ENCODE data around the gene B3GNT8.
"Not testable (repeated sequence)": the region's sequence is repeated elsewhere in the genome, so short reads cannot be mapped to it uniquely, and the experiment has no call there.

B3GNT8 gene

GRCh38 chr19:41442473-41443355 is 15.5 kb upstream of the B3GNT8 start, which contains the start of gene ERICH4:
Gene ERICH4, plus strand, starts transcription at chr19:41443156. Its CDS starts 14 bp downstream, at chr19:41443170.
- no peak for TF ChIP-seq ZFX (IDR thresholded peaks at IDR 0.05; ENCODE audit: borderline replicate concordance)
- TF ChIP-seq, protein P1, sequence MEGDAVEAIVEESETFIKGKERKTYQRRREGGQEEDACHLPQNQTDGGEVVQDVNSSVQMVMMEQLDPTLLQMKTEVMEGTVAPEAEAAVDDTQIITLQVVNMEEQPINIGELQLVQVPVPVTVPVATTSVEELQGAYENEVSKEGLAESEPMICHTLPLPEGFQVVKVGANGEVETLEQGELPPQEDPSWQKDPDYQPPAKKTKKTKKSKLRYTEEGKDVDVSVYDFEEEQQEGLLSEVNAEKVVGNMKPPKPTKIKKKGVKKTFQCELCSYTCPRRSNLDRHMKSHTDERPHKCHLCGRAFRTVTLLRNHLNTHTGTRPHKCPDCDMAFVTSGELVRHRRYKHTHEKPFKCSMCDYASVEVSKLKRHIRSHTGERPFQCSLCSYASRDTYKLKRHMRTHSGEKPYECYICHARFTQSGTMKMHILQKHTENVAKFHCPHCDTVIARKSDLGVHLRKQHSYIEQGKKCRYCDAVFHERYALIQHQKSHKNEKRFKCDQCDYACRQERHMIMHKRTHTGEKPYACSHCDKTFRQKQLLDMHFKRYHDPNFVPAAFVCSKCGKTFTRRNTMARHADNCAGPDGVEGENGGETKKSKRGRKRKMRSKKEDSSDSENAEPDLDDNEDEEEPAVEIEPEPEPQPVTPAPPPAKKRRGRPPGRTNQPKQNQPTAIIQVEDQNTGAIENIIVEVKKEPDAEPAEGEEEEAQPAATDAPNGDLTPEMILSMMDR (IDR thresholded peaks at IDR 0.05), result no peak
- H3K27ac ChIP-seq, result no peak within 1 kb of the TSS

- H3K27ac ChIP-seq, result no peak overlapping the region
- TF ChIP-seq, protein P1 (IDR thresholded peaks at IDR 0.05), result no peak
- no peak for TF ChIP-seq ZFX (IDR thresholded peaks at IDR 0.05; ENCODE audit: borderline replicate concordance)
These were observed 14.3 kb upstream of the B3GNT8 start for GRCh38 chr19:41441321-41441945.

- peak within 1 kb of the TSS; percentile 84 for H3K27ac ChIP-seq
- no peak for TF ChIP-seq ZFX (IDR thresholded peaks at IDR 0.05; ENCODE audit: borderline replicate concordance)
- TF ChIP-seq, protein P1 (IDR thresholded peaks at IDR 0.05), result peak; percentile 76
These were observed 12.5 kb upstream of the B3GNT8 start, which contains the start of gene DMAC2 for GRCh38 chr19:41439441-41440222. Gene DMAC2, minus strand, starts transcription at chr19:41439912. Its CDS starts 13 bp downstream, at chr19:41439899.

- no peak for TF ChIP-seq ZFX (IDR thresholded peaks at IDR 0.05; ENCODE audit: borderline replicate concordance)
- TF ChIP-seq, protein P1 (IDR thresholded peaks at IDR 0.05), result no peak
- H3K27ac ChIP-seq, result no peak overlapping the region
These were observed 10.9 kb upstream of the B3GNT8 start for GRCh38 chr19:41437944-41438574.

DNA sequence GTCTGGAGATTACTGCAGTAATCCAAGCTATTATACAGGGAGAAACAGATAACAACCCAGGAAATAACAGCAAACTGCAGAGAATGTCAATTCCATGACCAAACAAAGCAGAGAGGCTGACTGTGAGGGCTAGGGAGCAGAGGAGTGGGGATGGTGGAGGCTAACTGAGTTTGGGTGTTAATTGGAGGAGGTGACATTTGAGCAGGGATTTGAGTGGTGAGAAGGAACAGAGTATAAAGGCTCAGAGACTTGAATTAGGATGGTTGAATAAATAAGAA is 9.4 kb upstream of the B3GNT8 start:
- TF ChIP-seq, protein P1 (IDR thresholded peaks at IDR 0.05), result no peak
- no peak for TF ChIP-seq ZFX (IDR thresholded peaks at IDR 0.05; ENCODE audit: borderline replicate concordance)
- no peak overlapping the region for H3K27ac ChIP-seq

DNA sequence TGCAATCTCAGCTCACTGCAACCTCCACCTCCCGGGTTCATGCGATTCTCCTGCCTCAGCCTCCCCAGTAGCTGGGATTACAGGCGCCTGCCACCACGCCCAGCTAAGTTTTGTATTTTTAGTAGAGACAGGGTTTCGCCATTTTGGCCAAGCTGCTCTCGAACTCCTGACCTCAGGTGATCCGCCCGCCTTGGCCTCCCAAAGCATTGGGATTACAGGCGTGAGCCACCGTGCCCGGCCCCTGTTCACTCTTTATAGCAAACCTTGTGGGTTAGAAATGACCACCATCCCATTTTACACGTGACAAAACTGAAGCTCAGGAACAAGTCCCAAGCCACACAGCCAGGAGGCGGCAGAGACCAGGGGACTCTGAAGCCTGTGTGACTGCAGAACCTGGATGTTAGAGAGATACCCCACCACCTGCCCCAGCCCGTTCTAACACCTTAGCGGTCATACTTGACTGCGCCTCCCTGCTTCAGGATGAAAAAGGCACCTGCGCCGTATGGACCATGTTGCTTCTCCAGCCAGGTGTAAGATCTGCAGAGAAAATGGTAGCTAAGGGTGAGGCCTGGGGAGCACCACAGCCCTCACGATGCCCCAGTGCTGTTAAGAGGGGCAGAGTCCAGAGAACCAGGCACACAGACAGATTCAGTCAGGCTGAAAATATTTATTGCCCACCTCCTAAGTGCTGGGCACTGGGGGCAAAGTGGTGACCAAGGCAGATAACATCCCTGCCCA is 8.9 kb upstream of the B3GNT8 start:
- TF ChIP-seq, protein P1 (IDR thresholded peaks at IDR 0.05), result no peak
- TF ChIP-seq ZFX (IDR thresholded peaks at IDR 0.05; ENCODE audit: borderline replicate concordance), result no peak
- H3K27ac ChIP-seq, result no peak overlapping the region

- not testable (repeated sequence) for H3K27ac ChIP-seq
These were observed 8.2 kb upstream of the B3GNT8 start for GRCh38 chr19:41435376-41435775.

Data from 22Rv1 (cell line).